Lower leg skin (tissue), 4 donors: ENCODE data around the gene RND2. TPM values are rescaled to one million over a fixed set of nuclear protein-coding genes. Genes with fewer than 3 reads are reported as not detected.

ENCODE experiments used
- DNase-seq, 2 donors: peaks; one replicate each; pipeline ENCODE4 v3.0.0-alpha.2; 2019; ENCODE audit warnings: low spot score in 2 of 2
- H3K4me3 ChIP-seq: fragments of 200-600 bp; sonication (generic); 2 replicates; pipeline ENCODE4 v1.5.1; 2017; ENCODE audit warnings: mild to moderate bottlenecking, low read depth; ENCODE audit not compliant: poor library complexity, severe bottlenecking
- CTCF ChIP-seq, 3 donors: fragments of 450-650 bp; IDR thresholded peaks; one replicate each; pipeline ENCODE4 v1.5.1; 2016; ENCODE audit warnings: antibody characterized with exemption in 3 of 3, mild to moderate bottlenecking in 3 of 3, moderate library complexity in 2 of 3
- POLR2A ChIP-seq, 2 donors: fragments of 450-650 bp; IDR thresholded peaks; one replicate each; pipeline ENCODE4 v1.6.1; 2016 to 2017; ENCODE audit warnings: antibody characterized with exemption in 2 of 2, mild to moderate bottlenecking in 1 of 2, moderate library complexity in 1 of 2
- WGBS, 2 donors: methylation state at CpG; one replicate each; pipeline ENCODE4 v1.1.5; 2018; 5-methylcytosine and 5-hydroxymethylcytosine counted together
- intact Hi-C: fragments of 100-400 bp; cut with DNase I; formaldehyde crosslinking; loops from one replicate; pipeline ENCODE4 v1.15.0; 2023; ENCODE audit warnings: low total_unique reads
- total RNA-seq, 4 donors: library from RNA; depleted of rRNA; stranded (reverse); fragments of >200 nt; gene quantifications; one replicate each; pipeline ENCODE4 v1.1.0, GENCODE V29; 2016

The RND2 gene
- total RNA-seq, 4 donors from 2014 or later = 0.65 to 2.7 (median 1.0) TPM

GRCh38 chr17:43028221-43028861, 3.3 kb downstream of the RND2 start:
- DNase-seq = no peak
- 79 to 86% methylated on average over 17 of the region's 17 CpGs for WGBS, 2 donors
- no peak overlapping the region for H3K4me3 ChIP-seq
- intact Hi-C loops = loop anchor here (10.0 kb wide), 1 partner anchor 286 kb away; no protein-coding TSS in a partner anchor
- no peak for TF ChIP-seq POLR2A (IDR thresholded peaks at IDR 0.05)
- TF ChIP-seq CTCF (IDR thresholded peaks at IDR 0.05) = no peak

GRCh38 chr17:43030137-43030767, 5.2 kb downstream of the RND2 start:
- intact Hi-C loops = no loop called here
- no peak for TF ChIP-seq CTCF (IDR thresholded peaks at IDR 0.05)
- no peak for DNase-seq
- H3K4me3 ChIP-seq = no peak overlapping the region
- WGBS, 2 donors = 68 to 75% methylated on average over 6 of the region's 6 CpGs

GRCh38 chr17:43031666-43032065, 6.6 kb downstream of the RND2 start:
- intact Hi-C loops = no loop called here
- WGBS, 2 donors = 85 to 89% methylated on average over 3 of the region's 3 CpGs
- TF ChIP-seq CTCF (IDR thresholded peaks at IDR 0.05) = no peak
- TF ChIP-seq POLR2A (IDR thresholded peaks at IDR 0.05) = no peak

GRCh38 chr17:43033948-43034881, 9.2 kb downstream of the RND2 start:
- no peak for TF ChIP-seq CTCF (IDR thresholded peaks at IDR 0.05)
- TF ChIP-seq POLR2A (IDR thresholded peaks at IDR 0.05) = no peak
- no peak overlapping the region for H3K4me3 ChIP-seq
- WGBS, 2 donors = 50 to 53% methylated on average over 12 of the region's 12 CpGs
- intact Hi-C loops = no loop called here
- no peak for DNase-seq

More at GRCh38 chr17:43031666-43032065, 6.6 kb downstream of the RND2 start:
- DNase-seq = no peak
- H3K4me3 ChIP-seq = no peak overlapping the region

DNA sequence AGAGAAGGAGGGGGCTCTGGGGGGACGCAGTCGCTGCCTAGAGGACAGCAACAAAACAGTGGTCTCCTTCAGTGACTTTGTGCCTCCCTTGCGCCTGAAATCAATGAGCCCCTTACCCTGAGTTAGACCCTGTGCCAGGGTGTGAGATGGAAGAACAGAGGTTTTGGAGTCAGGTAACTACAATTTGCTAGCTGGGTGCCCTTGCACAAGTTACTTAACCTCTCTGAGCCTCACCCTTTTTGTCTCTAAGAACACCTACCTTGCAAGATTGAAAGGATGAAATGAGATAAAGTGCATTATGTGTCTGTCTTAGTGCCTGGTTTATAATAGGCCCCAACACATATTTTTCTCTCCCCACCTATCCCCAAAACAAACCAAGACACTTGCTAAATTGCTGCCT, 9.9 kb downstream of the RND2 start:
- whole genome bisulfite sequencing, 2 donors = 83 to 93% methylated on average over 3 of the region's 3 CpGs
- intact Hi-C loops = no loop called here
- DNase-seq = no peak
- no peak overlapping the region for H3K4me3 ChIP-seq
- TF ChIP-seq CTCF (IDR thresholded peaks at IDR 0.05) = no peak
- no peak for TF ChIP-seq POLR2A (IDR thresholded peaks at IDR 0.05)
